ENCODE data around the gene C10orf67.

C10orf67 gene

DNA sequence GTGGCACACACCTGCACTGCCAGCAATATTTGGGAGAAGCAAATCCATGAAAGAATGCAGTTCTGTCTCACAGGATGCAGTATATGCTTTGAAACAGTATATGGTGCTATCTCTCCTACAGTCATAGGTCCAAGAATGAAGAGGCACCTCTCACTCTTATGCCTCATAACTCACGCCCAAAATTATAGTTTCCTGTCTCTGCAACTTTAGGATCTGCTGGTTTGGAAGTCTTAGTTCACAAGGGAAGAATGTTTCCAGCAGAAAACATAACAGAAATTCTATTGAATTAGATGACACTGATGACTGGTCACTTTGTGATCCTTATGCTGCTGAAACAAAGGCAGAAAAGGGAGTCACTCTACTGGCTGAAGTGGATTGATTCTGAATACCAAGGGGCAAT is 5.7 kb downstream of the C10orf67 start:
- TF ChIP-seq, protein P1, sequence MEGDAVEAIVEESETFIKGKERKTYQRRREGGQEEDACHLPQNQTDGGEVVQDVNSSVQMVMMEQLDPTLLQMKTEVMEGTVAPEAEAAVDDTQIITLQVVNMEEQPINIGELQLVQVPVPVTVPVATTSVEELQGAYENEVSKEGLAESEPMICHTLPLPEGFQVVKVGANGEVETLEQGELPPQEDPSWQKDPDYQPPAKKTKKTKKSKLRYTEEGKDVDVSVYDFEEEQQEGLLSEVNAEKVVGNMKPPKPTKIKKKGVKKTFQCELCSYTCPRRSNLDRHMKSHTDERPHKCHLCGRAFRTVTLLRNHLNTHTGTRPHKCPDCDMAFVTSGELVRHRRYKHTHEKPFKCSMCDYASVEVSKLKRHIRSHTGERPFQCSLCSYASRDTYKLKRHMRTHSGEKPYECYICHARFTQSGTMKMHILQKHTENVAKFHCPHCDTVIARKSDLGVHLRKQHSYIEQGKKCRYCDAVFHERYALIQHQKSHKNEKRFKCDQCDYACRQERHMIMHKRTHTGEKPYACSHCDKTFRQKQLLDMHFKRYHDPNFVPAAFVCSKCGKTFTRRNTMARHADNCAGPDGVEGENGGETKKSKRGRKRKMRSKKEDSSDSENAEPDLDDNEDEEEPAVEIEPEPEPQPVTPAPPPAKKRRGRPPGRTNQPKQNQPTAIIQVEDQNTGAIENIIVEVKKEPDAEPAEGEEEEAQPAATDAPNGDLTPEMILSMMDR (IDR thresholded peaks at IDR 0.05; ENCODE audit: low read depth, low read length, missing control alignments): no peak
- no peak overlapping the region for H3K4me3 ChIP-seq (ENCODE audit: low read depth, low read length)
- DNase-seq (ENCODE audit: low read depth): no peak
- in situ Hi-C loops (cut with HindIII; ENCODE audit: low sequenced_read_pairs): no loop called here

- TF ChIP-seq, protein P1 (IDR thresholded peaks at IDR 0.05; ENCODE audit: low read depth, low read length, missing control alignments): no peak
- H3K4me3 ChIP-seq (ENCODE audit: low read depth, low read length): no peak overlapping the region
- in situ Hi-C loops (cut with HindIII; ENCODE audit: low sequenced_read_pairs): no loop called here
- DNase-seq (ENCODE audit: low read depth): no peak
These were observed 6.3 kb downstream of the C10orf67 start for GRCh38 chr10:23338155-23338828.

DNA sequence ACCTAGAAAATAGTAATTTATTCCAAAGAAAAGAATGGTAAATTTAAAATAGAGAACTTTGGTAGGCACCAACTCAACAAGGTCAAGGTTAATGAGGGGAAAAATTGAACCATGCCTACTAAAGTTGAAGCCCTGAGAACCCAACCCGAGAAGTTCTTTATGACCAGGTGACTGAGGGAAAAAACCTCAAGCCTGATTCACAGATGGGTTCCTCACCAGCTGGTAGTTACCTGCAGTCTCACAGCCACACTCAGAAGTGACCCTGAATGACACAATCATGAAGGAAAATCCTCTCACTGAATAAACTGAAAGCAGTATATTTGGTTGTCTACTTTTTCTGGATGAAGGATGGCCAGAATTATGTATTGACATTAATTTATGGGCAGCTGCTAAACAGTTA is 7.0 kb downstream of the C10orf67 start:
- DNase-seq (ENCODE audit: low read depth): no peak
- in situ Hi-C loops (cut with HindIII; ENCODE audit: low sequenced_read_pairs): no loop called here
- no peak overlapping the region for H3K4me3 ChIP-seq (ENCODE audit: low read depth, low read length)
- TF ChIP-seq, protein P1 (IDR thresholded peaks at IDR 0.05; ENCODE audit: low read depth, low read length, missing control alignments): no peak

DNA sequence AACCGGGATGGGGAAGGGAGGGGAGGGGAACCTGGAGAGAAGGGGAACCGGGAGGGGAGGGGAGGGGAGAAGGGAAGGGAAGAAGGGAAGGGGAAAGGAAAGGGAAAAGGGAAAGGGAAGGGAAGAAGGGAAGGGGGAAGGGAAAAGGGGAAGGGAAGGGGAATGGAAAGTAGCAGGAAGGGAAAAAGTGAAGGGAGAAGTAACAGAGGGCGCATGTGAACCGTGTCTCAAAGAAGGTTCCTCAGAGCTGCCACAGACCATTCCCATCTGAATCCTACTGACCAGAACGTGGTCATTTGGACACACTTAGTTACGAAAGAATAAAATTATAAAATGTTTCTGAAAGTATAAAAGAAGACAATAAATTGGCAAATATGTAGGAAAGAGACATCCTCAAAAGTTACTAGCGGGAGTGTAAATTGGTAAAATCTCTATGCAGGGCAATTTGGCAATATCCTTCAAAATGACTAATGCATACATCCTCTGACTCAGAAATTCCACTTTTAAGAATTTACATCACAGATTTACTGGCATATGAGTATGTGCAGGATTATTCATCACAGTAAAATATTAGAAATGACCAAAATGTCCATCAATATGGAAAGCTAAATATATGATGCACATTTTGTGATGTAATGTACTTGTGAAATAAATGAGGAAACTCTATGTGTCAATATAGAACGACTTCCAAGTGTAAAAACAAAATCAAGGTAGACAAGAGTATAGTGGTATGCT is 12.9 kb downstream of the C10orf67 start:
- no peak for DNase-seq (ENCODE audit: low read depth)
- in situ Hi-C loops (cut with HindIII; ENCODE audit: low sequenced_read_pairs): no loop called here
- TF ChIP-seq, protein P1 (IDR thresholded peaks at IDR 0.05; ENCODE audit: low read depth, low read length, missing control alignments): no peak
- no peak overlapping the region for H3K4me3 ChIP-seq (ENCODE audit: low read depth, low read length)

- H3K4me3 ChIP-seq (ENCODE audit: low read depth, low read length): no peak overlapping the region
- no peak for DNase-seq (ENCODE audit: low read depth)
- TF ChIP-seq, protein P1 (IDR thresholded peaks at IDR 0.05; ENCODE audit: low read depth, low read length, missing control alignments): no peak
- in situ Hi-C loops (cut with HindIII; ENCODE audit: low sequenced_read_pairs): no loop called here
These were observed 13.6 kb downstream of the C10orf67 start for GRCh38 chr10:23330948-23331347.

- TF ChIP-seq, protein P1 (IDR thresholded peaks at IDR 0.05; ENCODE audit: low read depth, low read length, missing control alignments): no peak
- in situ Hi-C loops (cut with HindIII; ENCODE audit: low sequenced_read_pairs): no loop called here
- DNase-seq (ENCODE audit: low read depth): no peak
- no peak overlapping the region for H3K4me3 ChIP-seq (ENCODE audit: low read depth, low read length)
These were observed 17.9 kb downstream of the C10orf67 start for GRCh38 chr10:23326544-23327307.

All from astrocyte of the cerebellum (primary cell).